ENCODE measurements around the gene GPD1L. TPM values are rescaled to one million over a fixed set of nuclear protein-coding genes. Genes with fewer than 3 reads are reported as not detected.

GPD1L gene
- total and polyA plus RNA-seq, 2 of the 4 experiments (the other 2 are of a cell fraction), result 3.9 to 7.9 TPM

DNA sequence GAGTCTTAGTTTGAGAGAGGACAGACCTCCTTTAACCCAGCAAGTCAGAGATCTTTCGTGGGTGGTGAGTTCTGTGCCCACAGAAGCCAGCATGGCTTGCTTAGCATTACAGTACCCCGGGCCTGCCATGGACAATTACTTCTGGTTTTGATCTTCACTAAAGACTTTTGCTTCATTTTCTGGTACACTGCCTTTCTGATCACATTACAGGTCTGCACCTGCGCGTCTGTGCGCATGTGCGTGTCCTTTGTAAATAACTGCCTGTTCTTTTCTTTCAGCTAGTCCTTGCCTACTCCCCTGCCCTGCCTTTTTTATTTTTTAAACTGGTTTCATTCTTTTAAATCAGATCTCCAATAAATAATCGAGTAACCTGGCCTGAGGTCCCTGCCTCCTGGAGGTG is 74.9 kb downstream of the GPD1L start:
- 91% methylated on average over 5 of the region's 7 CpGs; no CpG with 5 or more reads in 1 of the 2 experiments for WGBS, 2 experiments (ENCODE audit: extremely low coverage in 2 of 2, insufficient read length in 1 of 2)
- H3K56ac ChIP-seq (ENCODE audit: extremely low read depth, insufficient read depth, low read length), result no peak overlapping the region
- intact Hi-C loops (cut with micrococcal nuclease), result no loop called here

More for the DNA sequence above, 74.9 kb downstream of the GPD1L start:
- TF ChIP-seq, protein P1, sequence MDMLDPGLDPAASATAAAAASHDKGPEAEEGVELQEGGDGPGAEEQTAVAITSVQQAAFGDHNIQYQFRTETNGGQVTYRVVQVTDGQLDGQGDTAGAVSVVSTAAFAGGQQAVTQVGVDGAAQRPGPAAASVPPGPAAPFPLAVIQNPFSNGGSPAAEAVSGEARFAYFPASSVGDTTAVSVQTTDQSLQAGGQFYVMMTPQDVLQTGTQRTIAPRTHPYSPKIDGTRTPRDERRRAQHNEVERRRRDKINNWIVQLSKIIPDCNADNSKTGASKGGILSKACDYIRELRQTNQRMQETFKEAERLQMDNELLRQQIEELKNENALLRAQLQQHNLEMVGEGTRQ (IDR thresholded peaks at IDR 0.05; ENCODE audit: low read depth, low read length), result no peak
- TF ChIP-seq NFE2L2 (IDR thresholded peaks at IDR 0.05; ENCODE audit: low read depth, low read length), result no peak
- no peak for TF ChIP-seq FOS (IDR thresholded peaks at IDR 0.05; ENCODE audit: low read depth, low read length)
- no peak for TF ChIP-seq RFX5 (IDR thresholded peaks at IDR 0.05; ENCODE audit: low read depth, low read length)
- TF ChIP-seq MAZ (IDR thresholded peaks at IDR 0.05; ENCODE audit: borderline replicate concordance, low read depth, low read length), result no peak
- TF ChIP-seq RCOR1 (IDR thresholded peaks at IDR 0.05; ENCODE audit: insufficient replicate concordance, low read length), result no peak
- TF ChIP-seq BHLHE40 (IDR thresholded peaks at IDR 0.05; ENCODE audit: low read depth, low read length), result no peak
- TF ChIP-seq, protein P2, sequence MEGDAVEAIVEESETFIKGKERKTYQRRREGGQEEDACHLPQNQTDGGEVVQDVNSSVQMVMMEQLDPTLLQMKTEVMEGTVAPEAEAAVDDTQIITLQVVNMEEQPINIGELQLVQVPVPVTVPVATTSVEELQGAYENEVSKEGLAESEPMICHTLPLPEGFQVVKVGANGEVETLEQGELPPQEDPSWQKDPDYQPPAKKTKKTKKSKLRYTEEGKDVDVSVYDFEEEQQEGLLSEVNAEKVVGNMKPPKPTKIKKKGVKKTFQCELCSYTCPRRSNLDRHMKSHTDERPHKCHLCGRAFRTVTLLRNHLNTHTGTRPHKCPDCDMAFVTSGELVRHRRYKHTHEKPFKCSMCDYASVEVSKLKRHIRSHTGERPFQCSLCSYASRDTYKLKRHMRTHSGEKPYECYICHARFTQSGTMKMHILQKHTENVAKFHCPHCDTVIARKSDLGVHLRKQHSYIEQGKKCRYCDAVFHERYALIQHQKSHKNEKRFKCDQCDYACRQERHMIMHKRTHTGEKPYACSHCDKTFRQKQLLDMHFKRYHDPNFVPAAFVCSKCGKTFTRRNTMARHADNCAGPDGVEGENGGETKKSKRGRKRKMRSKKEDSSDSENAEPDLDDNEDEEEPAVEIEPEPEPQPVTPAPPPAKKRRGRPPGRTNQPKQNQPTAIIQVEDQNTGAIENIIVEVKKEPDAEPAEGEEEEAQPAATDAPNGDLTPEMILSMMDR (conservative IDR thresholded peaks at IDR 0.05; ENCODE audit: low read depth, low read length), result no peak
- TF ChIP-seq CHD1 (IDR thresholded peaks at IDR 0.05; ENCODE audit: low read depth, low read length), result no peak
- no peak for TF ChIP-seq SMC3 (IDR thresholded peaks at IDR 0.05; ENCODE audit: low read depth, low read length)
- TF ChIP-seq, protein P3, sequence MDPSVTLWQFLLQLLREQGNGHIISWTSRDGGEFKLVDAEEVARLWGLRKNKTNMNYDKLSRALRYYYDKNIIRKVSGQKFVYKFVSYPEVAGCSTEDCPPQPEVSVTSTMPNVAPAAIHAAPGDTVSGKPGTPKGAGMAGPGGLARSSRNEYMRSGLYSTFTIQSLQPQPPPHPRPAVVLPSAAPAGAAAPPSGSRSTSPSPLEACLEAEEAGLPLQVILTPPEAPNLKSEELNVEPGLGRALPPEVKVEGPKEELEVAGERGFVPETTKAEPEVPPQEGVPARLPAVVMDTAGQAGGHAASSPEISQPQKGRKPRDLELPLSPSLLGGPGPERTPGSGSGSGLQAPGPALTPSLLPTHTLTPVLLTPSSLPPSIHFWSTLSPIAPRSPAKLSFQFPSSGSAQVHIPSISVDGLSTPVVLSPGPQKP (IDR thresholded peaks at IDR 0.05; ENCODE audit: borderline replicate concordance, low read depth, low read length), result no peak
- no peak for TF ChIP-seq CEBPB (IDR thresholded peaks at IDR 0.05; ENCODE audit: low read depth, low read length)
- Histone ChIP-seq H3K9ac (ENCODE audit: low read depth, low read length) (no peak overlapping the region), H3K18ac (ENCODE audit: low read depth, low read length) (no peak overlapping the region), H3K9me1 (ENCODE audit: insufficient read depth, low read length) (no peaks in the 10 kb centered on the region), H3K9me3 (ENCODE audit: control insufficient read depth, insufficient read depth, low read length) (no peaks in the 10 kb centered on the region), H2AK5ac (ENCODE audit: low read depth, low read length) (no peak overlapping the region), H3K4me1 (ENCODE audit: control insufficient read depth, insufficient read depth, low read length) (no peaks in the 10 kb centered on the region), H4K20me1 (ENCODE audit: insufficient read depth, low read length) (no peaks in the 10 kb centered on the region), H3K36me3 (ENCODE audit: control insufficient read depth, insufficient read depth, low read length) (no peaks in the 10 kb centered on the region), H3K4ac (ENCODE audit: low read depth, low read length) (no peak overlapping the region), H3K4me3 (ENCODE audit: insufficient read depth, low read depth, low read length) (no peak overlapping the region), H4K5ac (ENCODE audit: low read depth, low read length) (no peak overlapping the region), H2BK120ac (ENCODE audit: low read depth, low read length) (no peak overlapping the region), H3K27me3 (ENCODE audit: control insufficient read depth, insufficient read depth, low read length) (peaks cover 20% of the 10 kb centered on the region), H3K14ac (replicated peaks; ENCODE audit: low read depth, low read length) (no peak overlapping the region), H2BK20ac (ENCODE audit: low read depth, low read length) (no peak overlapping the region), H2AFZ (replicated peaks; ENCODE audit: low read length, poor library complexity) (no peak overlapping the region), H3K4me2 (ENCODE audit: low read depth, low read length) (no peak overlapping the region), H4K91ac (ENCODE audit: insufficient read depth, low read depth, low read length) (no peak overlapping the region), H2AK9ac (replicated peaks; ENCODE audit: low read depth, low read length, poor library complexity) (no peak overlapping the region), H3K79me1 (ENCODE audit: low read depth in 1 of 2, low read length in 2 of 2) (no peaks in the 10 kb centered on the region), H3K27ac (ENCODE audit: insufficient read depth, low read length) (no peak overlapping the region), H4K8ac (ENCODE audit: low read depth in 2 of 2, low read length in 2 of 2) (no peak overlapping the region), H3K23ac (ENCODE audit: low read depth, low read length) (no peak overlapping the region), H2BK5ac (ENCODE audit: low read depth, low read length, poor library complexity, severe bottlenecking) (no peak overlapping the region), H2BK15ac (ENCODE audit: low read depth, low read length) (no peak overlapping the region)
- CTCF ChIA-PET, result interaction anchor here (0.5 kb wide), 1 partner anchor 28 kb away, joined by 6 read pairs; no protein-coding TSS in a partner anchor
- in situ Hi-C loops (cut with MboI; ENCODE audit: low sequenced_read_pairs), result no loop called here
- dilution Hi-C loops (cut with HindIII; ENCODE audit: low sequenced_read_pairs, unreplicated experiment), result no loop called here
- no peak for ATAC-seq (ENCODE audit: low read depth)
- DNase-seq, result no peak
- POLR2A ChIA-PET (ENCODE audit: unreplicated experiment), result interaction anchor here (0.5 kb wide), 1 partner anchor 11 kb away, joined by 4 read pairs; no protein-coding TSS in a partner anchor
- BruUV-seq (replicated peaks), result no TSS peak
